Activated T-cell treated with anti-CD3 and anti-CD28 coated beads for 48 hours (primary cell): ENCODE results near the gene OR56A5.

Experiments
- DNase-seq: peaks from one replicate; pipeline ENCODE4 v3.0.0-alpha.2; 2020; ENCODE audit warnings: low read depth

Gene OR56A5

GRCh38 chr11:5932671-5933070, 35.6 kb downstream of the OR56A5 start:
- DNase-seq: no peak

- no peak for DNase-seq
These were observed 37.2 kb downstream of the OR56A5 start for GRCh38 chr11:5931061-5931460.

GRCh38 chr11:5930614-5931013, 37.7 kb downstream of the OR56A5 start:
- no peak for DNase-seq

GRCh38 chr11:5929571-5930368, 38.5 kb downstream of the OR56A5 start:
- DNase-seq: no peak

GRCh38 chr11:5928811-5929210, 39.5 kb downstream of the OR56A5 start:
- no peak for DNase-seq

- no peak for DNase-seq
These were observed 40.0 kb downstream of the OR56A5 start for GRCh38 chr11:5928271-5928670.

GRCh38 chr11:5923794-5924193, 44.5 kb downstream of the OR56A5 start:
- DNase-seq: no peak

- DNase-seq: no peak
These were observed 44.9 kb downstream of the OR56A5 start for GRCh38 chr11:5923427-5923776.

- DNase-seq: peak; percentile 6
These were observed 45.4 kb downstream of the OR56A5 start for GRCh38 chr11:5922749-5923426.
